Mesodermal cell (in vitro differentiated cells): ENCODE results near the gene DHCR7.

ENCODE experiments used
- H3K27ac ChIP-seq: 2 replicates; pipeline ENCODE4 v1.7.0; 2013; ENCODE audit warnings: mild to moderate bottlenecking, low read depth, low read length, moderate library complexity; ENCODE audit not compliant: severe bottlenecking
- H3K36me3 ChIP-seq: 2 replicates; pipeline ENCODE4 v1.7.1; 2013; ENCODE audit warnings: mild to moderate bottlenecking, low read length, moderate library complexity; ENCODE audit not compliant: control insufficient read depth, insufficient read depth
- H3K4me1 ChIP-seq: one replicate; pipeline ENCODE4 v1.7.1; 2013; ENCODE audit warnings: mild to moderate bottlenecking, low read length; ENCODE audit not compliant: insufficient read depth, control insufficient read depth, poor library complexity, severe bottlenecking
- H3K4me3 ChIP-seq: 2 replicates; pipeline ENCODE4 v1.7.0; 2013; ENCODE audit warnings: low read length, control low read depth, mild to moderate bottlenecking; ENCODE audit not compliant: insufficient read depth, poor library complexity, severe bottlenecking; ENCODE audit errors: extremely low read depth
- H3K9me3 ChIP-seq: 2 replicates; pipeline ENCODE4 v1.7.1; 2013; ENCODE audit warnings: mild to moderate bottlenecking, low read length, moderate library complexity; ENCODE audit not compliant: control insufficient read depth
- WGBS, 2 experiments: methylation state at CpG; one replicate each; pipeline ENCODE4 v1.1.5; 2013; ENCODE audit warnings: missing lambda C conversion rate in 2 of 2; ENCODE audit not compliant: insufficient coverage in 2 of 2; 5-methylcytosine and 5-hydroxymethylcytosine counted together

DHCR7 gene

DNA sequence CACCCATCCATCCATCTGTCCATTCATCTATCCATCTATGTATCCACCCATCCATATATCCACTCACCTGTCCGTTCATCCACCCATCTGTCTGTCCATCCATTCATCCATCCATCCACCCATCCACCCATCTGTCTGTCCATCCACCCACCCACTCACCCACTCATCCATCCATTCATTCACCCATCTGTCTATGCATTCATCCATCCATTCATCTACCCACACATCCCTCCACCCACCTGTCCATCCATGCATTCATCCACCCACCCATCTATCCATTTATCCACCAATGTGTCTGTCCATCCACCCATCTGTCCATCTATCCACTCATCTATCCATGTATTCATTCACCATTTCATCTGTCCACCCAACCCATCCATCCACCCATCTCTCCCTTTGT, 38.1 kb upstream of the DHCR7 start:
- H3K4me3 ChIP-seq: no peak overlapping the region
- H3K4me1 ChIP-seq: peaks cover 24% of the 10 kb centered on the region
- WGBS, 2 experiments: 71 to 91% methylated on average over 1 of the region's 1 CpG
- H3K36me3 ChIP-seq: peaks cover 62% of the 10 kb centered on the region
- H3K27ac ChIP-seq: no peak overlapping the region
- no peaks in the 10 kb centered on the region for H3K9me3 ChIP-seq

DNA sequence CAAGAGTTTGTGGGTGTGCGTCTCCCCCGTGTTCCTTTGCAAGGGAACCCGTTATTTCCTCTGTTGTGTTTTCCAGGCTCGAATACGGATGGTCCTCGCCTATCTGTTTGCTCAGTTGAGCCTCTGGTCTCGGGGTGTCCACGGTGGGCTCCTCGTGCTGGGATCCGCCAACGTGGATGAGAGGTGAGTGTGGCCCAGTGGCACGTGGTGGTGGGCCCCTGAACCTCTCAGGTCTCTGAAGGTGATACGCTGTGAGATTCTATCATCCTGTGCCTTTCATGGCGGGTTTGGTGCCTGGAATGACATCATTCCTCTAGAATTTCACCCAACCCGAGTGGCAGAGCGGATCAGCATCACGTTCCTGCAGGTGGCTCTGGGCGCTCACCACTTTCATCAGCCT, 37.3 kb upstream of the DHCR7 start:
- H3K9me3 ChIP-seq: no peaks in the 10 kb centered on the region
- H3K4me1 ChIP-seq: peaks cover 24% of the 10 kb centered on the region
- peaks cover 61% of the 10 kb centered on the region for H3K36me3 ChIP-seq
- WGBS, 2 experiments: 95 to 97% methylated on average over 18 of the region's 18 CpGs
- H3K4me3 ChIP-seq: no peak overlapping the region
- H3K27ac ChIP-seq: no peak overlapping the region

DNA sequence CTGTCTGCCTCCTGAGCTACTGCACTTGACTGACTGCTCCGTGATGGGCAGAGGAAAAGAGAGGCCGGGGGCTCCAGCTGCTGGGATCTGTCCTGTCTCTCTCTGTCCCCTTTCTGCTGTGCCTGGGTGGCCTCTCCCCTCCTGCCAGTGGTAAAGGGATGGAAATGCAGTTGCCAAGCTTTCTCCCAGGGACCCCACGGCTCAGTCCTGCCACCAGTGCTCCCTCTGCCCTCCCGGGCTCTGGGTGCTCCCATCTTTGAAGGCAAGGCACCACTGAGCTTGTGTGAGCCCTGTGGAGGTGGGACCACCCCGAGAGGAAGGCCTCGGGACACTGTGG, 36.8 kb upstream of the DHCR7 start:
- H3K36me3 ChIP-seq: peaks cover 61% of the 10 kb centered on the region
- 89 to 93% methylated on average over 4 to 5 of the region's 6 CpGs for WGBS, 2 experiments

DNA sequence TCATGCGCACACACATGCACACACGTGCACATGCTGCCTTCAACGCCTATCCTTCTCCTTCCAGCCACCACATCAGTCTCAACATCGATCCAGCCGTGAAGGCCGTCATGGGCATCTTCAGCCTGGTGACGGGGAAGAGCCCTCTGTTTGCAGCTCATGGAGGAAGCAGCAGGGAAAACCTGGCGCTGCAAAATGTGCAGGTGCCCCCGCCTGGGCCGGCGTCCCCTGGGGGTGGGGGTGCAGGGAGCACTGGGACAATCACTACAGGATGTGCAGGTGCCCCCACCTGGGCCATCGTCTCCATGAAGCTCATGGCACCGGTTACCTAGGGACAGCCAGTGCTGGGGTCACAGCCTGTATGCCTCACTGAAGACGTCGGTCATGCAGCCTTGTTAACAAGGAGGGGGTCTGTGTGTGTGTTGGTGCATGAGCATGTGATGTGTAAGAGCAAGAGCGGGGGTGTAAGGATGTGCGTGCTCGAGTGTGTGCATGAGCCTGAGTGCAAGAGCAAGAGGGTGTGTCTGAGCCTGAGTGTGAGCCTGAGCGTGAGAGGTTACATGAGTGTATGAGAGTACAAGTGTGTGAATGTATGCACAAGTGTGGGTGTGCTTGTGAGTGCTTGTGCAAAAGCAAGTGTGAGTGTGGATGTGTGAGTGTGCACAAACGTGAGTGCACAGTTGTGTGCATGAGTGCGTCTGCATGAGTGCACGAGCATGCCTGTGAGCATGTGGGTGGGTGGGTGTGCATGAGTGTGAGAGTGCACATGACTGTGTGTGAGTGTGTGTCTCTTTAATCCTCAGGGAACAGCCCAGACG, 36.3 kb upstream of the DHCR7 start:
- H3K4me3 ChIP-seq: no peak overlapping the region
- peaks cover 60% of the 10 kb centered on the region for H3K36me3 ChIP-seq
- H3K4me1 ChIP-seq: peaks cover 24% of the 10 kb centered on the region
- no peaks in the 10 kb centered on the region for H3K9me3 ChIP-seq
- no peak overlapping the region for H3K27ac ChIP-seq
- 94 to 95% methylated on average over 23 of the region's 23 CpGs for WGBS, 2 experiments

More for the DNA sequence above, 36.8 kb upstream of the DHCR7 start:
- H3K4me3 ChIP-seq: no peak overlapping the region
- no peak overlapping the region for H3K27ac ChIP-seq
- peaks cover 24% of the 10 kb centered on the region for H3K4me1 ChIP-seq
- no peaks in the 10 kb centered on the region for H3K9me3 ChIP-seq

DNA sequence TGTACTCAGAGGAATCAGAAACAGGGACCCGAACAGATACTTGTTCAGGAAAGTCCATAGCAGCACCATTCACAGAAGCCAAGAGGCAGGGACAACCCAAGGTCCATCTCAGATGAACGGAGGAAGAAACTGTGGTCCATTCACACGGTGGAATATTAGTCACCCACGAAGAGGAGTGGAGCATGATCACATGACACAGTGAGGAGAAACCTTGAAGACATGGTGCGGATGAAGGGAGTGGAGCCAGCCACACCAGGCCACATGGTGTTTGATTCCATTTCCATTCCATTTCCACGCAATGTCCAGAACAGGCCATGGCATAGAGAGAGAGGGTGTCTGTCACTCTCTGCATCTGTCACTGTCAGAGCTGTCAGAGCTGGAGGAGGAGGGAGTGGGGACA, 35.5 kb upstream of the DHCR7 start:
- no peaks in the 10 kb centered on the region for H3K9me3 ChIP-seq
- H3K36me3 ChIP-seq: peaks cover 65% of the 10 kb centered on the region
- H3K4me1 ChIP-seq: peaks cover 16% of the 10 kb centered on the region
- WGBS, 2 experiments: 87 to 90% methylated on average over 6 of the region's 6 CpGs
- H3K4me3 ChIP-seq: no peak overlapping the region
- no peak overlapping the region for H3K27ac ChIP-seq

DNA sequence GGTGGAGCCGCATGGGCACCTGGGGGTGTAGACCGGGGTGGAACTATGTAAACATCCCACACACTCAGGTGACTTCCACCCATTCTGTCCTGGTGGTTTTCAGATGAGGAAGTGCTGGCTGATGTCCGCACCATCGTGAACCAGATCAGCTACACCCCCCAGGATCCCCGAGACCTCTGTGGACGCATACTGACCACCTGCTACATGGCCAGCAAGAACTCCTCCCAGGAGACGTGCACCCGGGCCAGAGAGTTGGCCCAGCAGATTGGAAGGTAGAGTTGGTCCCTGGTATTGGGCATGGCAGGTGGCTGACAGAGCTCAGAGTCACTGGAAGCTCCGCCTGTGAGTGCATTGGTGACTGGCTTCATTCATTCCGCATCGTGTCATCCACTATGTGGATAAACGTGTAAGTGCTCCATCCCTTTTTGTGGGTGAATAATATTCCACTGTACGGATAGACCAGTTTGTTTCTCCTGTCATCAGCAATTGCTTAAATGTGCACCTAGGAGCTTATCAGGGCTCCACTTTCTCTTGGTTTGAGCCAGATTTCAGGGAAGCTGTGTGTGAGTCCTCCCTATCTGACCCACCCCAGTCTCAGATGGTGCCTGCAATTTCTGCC, 34.7 kb upstream of the DHCR7 start:
- H3K9me3 ChIP-seq: no peaks in the 10 kb centered on the region
- H3K4me1 ChIP-seq: peaks cover 8% of the 10 kb centered on the region
- H3K4me3 ChIP-seq: no peak overlapping the region
- no peak overlapping the region for H3K27ac ChIP-seq
- 91 to 96% methylated on average over 10 to 12 of the region's 13 CpGs for WGBS, 2 experiments
- H3K36me3 ChIP-seq: peaks cover 74% of the 10 kb centered on the region

DNA sequence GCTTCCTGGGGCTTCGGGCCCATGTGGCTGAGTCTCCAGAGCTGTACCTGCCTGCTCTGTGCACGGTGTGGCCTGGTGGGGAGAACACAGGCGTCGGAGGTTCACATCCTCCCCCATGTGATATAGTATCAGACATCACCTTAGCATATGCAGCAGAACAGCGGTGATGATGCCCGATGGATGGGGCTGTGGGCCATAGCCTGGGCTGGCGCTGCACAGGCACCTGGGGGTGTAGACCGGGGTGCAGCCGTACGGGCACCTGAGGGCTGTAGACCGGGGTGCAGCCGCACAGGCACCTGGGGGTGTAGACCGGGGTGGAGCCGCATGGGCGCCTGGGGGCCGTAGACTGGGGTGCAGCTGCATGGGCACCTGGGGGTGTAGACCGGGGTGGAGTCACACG, 34.0 kb upstream of the DHCR7 start:
- Histone ChIP-seq H3K36me3 (peaks cover 80% of the 10 kb centered on the region), H3K4me1 (peaks cover 2% of the 10 kb centered on the region)
- 91 to 92% methylated on average over 11 to 12 of the region's 18 CpGs for WGBS, 2 experiments

DNA sequence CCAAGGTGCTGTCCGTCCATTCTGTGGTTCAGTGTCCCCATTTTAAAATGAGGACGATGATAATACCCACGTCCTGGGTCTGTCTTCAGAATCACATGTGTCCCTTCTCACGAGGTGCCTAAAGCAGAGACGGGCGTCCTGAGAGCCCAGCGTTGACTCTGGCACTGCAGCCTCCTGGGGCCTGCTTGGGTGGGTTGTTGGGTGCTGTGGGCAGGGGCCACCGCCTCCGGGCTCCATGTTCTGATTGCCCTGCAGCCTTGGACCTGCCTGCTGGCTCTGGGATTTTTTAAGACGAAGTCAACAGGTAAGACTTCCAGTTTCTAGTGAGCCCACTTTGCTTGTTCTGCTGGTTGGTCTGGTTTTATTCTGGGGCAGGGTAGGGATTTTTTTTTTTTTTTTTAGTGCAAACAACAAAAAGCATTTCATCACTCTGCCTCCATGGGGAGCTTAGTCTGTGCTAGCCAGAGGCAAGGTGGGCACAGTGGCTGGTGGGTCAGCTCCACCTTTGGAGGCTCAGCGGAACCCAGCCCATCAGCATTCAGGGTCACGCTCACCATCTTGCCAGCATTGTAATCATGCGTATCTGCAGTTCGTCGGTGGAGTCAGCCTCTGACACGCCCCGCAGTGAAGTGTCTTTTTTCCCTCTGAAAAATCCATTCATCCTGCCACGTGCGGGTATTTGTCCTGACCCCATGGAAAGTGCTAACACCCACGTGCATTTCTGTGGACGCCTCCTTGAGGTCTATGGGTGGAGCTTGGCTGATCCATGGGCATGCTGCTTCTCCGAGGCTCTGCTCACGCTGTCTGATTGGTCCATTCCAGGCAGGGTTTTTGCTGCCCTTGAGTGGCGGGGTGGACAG, 33.1 kb upstream of the DHCR7 start:
- WGBS, 2 experiments: 91 to 94% methylated on average over 22 to 24 of the region's 24 CpGs
- H3K36me3 ChIP-seq: peaks cover 86% of the 10 kb centered on the region
- no peak overlapping the region for H3K27ac ChIP-seq
- no peak overlapping the region for H3K4me3 ChIP-seq
- no peaks in the 10 kb centered on the region for H3K9me3 ChIP-seq
- no peaks in the 10 kb centered on the region for H3K4me1 ChIP-seq

More for the DNA sequence above, 34.0 kb upstream of the DHCR7 start:
- Histone ChIP-seq H3K4me3 (no peak overlapping the region), H3K9me3 (no peaks in the 10 kb centered on the region), H3K27ac (no peak overlapping the region)

DNA sequence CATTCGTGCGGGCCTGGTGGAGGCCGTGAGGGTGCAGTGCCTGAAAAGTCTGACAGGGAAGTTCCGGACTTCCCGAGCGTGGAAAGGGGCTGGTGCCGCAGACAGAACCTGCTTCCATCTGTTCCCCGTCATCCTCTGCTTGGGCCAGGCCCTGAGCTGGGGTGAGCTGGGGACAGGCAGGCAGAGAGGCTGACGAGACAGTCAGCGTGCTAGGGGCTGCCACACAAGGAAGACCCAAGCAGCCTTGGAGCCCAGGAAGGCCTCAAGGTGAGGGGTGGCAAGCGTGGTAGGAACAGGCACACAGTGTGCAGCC, 30.3 kb upstream of the DHCR7 start:
- H3K9me3 ChIP-seq: no peaks in the 10 kb centered on the region
- no peak overlapping the region for H3K27ac ChIP-seq
- H3K36me3 ChIP-seq: peaks cover 86% of the 10 kb centered on the region
- 92% methylated on average over 8 to 11 of the region's 11 CpGs for WGBS, 2 experiments
- H3K4me1 ChIP-seq: no peaks in the 10 kb centered on the region
- no peak overlapping the region for H3K4me3 ChIP-seq

DNA sequence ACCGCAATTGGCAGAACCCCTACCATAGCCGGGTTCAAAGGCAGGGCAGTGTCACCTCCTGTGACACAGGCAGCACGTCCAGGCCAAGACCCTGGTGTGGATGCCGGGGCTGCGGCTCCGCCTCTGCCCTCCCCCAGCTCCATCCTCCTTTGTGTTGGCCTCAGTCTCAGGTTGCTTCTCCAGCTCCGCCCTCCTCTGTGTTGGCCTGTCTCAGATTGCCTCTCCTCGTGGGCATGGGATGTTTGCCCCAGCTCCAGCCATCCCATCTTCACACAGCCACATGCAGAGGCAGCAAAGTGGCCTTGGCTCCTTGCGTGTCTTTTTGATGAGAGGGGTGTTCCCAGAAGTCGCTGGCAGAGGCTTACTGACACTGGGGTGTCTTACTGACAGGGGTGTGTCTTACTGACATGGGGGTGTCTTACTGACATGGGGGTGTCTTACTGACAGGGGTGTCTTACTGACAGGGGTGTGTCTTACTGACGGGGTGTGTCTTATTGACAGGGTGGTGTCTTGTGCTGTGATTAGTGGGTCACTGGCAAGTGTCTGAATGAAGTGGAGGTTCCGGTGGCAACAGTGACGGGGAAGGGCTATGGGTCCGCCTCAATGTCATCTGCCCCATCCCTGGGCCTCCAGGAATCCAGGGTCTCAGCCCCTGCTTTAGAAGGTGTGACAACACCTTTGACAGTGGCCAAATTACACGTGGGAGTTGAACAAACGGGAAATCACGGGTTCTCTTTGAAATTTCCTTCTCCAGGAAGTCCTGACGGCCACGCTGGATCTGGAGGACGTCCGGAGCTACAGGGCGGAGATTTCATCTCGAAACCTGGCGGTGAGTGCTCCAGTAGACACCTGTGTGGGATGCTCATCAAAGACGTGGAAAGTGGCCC, 29.7 kb upstream of the DHCR7 start:
- no peaks in the 10 kb centered on the region for H3K4me1 ChIP-seq
- H3K4me3 ChIP-seq: no peak overlapping the region
- 78 to 80% methylated on average over 20 to 25 of the region's 25 CpGs for WGBS, 2 experiments
- no peaks in the 10 kb centered on the region for H3K9me3 ChIP-seq
- peaks cover 86% of the 10 kb centered on the region for H3K36me3 ChIP-seq
- no peak overlapping the region for H3K27ac ChIP-seq
